Right renal pelvis (tissue), 4 donors: ENCODE results near the gene CELF4. TPM values are rescaled to one million over a fixed set of nuclear protein-coding genes. Genes with fewer than 3 reads are reported as not detected.
A peak's percentile ranks its signal among the peaks of the same experiment; 100 is the strongest.

Experiments
- DNase-seq, 4 donors: peaks; one replicate each; pipeline ENCODE4 v3.0.0-alpha.2; 2013; ENCODE audit warnings: low read depth in 4 of 4, low spot score in 3 of 4, missing footprints in 1 of 4
- polyA plus RNA-seq, 4 donors: library from polyadenylated mRNA; unstranded; fragments of 120-200 nt; gene quantifications; one replicate each; pipeline ENCODE4 v1.2.1, GENCODE V29; 2013; ENCODE audit not compliant: insufficient read length in 4 of 4

Gene CELF4
- polyA plus RNA-seq, 4 donors = 2.8 to 3.6 (median 3.0) TPM

GRCh38 chr18:37425222-37425621, 140.4 kb downstream of the CELF4 start:
- no peak for DNase-seq

GRCh38 chr18:37424507-37424906, 141.1 kb downstream of the CELF4 start:
- no peak for DNase-seq

GRCh38 chr18:37422596-37422995, 143.0 kb downstream of the CELF4 start:
- no peak for DNase-seq

GRCh38 chr18:37422116-37422515, 143.5 kb downstream of the CELF4 start:
- no peak for DNase-seq

- DNase-seq = no peak
Measured at GRCh38 chr18:37421341-37422077, 144.1 kb downstream of the CELF4 start.

DNA sequence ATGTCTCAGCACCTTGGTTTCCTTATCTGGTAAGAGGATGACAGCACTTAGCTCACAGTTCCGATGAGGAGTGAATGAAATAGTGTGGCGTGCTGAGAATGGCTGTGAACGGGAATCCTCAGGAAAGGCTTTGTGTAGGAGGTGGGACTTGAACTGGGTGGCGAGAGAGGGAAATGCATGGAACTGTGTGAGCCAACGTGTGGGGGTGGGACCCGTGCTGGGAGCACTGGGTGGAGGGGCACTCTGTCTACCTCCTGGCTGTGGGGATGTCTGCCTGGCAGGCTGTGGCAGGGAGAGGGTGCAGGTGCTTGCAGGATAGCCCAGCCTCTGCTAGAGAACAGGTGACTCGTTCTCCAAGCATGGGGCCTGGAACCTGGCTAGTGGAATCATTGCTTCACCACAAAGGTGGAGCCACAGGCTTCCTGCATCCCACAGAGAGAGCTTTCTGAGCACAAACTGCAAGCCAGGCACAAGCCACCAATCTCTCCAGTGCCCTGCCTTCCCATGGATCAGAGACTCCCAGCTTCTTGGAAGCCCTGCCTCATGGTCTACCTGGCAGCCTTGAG, 145.2 kb downstream of the CELF4 start:
- DNase-seq = no peak

DNA sequence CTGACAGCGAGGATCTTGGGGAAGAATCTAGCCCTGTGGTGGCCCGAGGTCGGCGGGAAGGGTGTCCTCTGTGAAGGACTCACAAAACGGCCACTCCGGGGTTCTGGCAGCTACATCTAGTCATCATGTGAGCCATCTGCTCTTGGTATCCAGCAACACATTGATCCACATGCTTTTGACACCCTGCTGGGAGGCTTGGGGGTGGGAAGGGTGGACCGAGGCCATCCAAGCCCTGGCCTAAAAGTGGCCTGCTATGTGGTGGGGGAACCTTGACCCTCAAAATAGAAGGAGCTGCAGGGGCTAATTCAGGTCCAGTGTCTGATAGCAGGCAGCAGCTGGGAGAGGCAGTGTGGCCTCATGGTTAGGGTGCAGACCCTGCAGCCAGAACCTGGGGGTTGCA, 145.7 kb downstream of the CELF4 start:
- DNase-seq = no peak

- DNase-seq = no peak
Measured at GRCh38 chr18:37419315-37419714, 146.3 kb downstream of the CELF4 start.

DNA sequence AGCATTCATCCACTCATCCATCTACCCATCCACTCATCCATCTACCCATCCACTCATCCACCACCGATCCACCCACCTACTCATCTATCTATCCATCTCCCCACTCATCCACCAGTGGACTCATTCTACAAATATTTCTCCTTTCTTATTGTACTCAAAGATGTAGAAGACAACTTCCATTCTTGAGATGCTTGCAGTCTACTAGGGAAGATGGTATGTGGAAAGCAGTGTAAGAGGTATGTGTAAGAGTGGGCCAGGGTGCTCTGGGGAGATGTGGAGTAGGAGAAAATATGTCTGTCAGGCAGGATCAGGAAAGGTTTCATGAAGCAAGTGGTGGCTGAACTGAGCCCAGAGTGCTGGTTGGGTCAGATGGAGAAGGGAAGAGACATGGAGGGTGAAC, 150.8 kb downstream of the CELF4 start:
- no peak for DNase-seq

GRCh38 chr18:37412829-37413228, 152.8 kb downstream of the CELF4 start:
- DNase-seq = no peak

GRCh38 chr18:37412333-37412732, 153.3 kb downstream of the CELF4 start:
- no peak for DNase-seq

DNA sequence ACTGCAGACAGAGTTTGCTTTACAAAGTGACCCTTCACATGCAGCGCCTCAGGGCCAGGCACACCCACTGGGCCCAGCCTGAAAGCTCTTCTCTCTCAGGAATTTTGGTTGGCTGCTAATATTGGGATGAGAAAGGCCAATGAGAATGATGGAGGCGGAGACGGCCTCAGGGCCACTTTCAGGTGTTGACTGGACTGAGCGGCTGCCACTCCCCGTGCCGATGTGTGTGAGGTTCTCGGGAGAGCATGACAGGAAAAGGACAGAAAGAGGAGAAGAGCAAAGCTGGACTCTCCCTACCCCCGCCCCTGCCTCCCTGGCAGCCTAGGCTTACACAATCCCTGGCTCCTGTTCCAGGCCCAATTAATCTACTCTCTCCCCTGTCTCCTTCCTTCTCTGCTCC, 155.7 kb downstream of the CELF4 start:
- no peak for DNase-seq

DNA sequence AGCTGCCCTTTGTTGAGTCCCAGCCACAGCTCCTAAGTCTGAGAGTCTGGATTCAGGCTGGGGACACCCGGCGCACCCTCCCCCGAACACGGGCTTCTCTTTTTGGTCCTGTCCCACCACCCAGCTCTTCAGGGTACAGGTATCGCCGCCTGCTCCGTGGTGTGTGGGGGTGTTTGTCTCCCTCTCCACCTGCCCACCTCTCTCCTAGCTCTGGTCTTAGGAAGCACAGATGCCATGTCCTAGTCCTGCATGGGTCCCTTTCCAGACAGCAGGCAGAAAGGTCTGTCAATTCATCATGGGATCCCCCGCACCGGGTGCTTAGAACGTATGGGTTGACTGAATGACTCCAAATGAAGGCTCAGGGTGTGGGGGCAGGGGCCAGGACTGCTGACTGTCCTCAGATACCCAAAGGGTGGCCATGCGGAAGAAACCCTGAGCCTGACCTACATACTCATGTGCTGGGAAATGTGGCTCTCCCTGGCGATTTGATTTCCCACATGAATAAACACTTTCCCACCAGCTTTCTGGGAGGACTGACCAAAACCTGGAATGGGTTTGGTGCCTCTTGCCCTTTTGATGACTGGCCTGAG, 156.8 kb downstream of the CELF4 start:
- DNase-seq = no peak

DNA sequence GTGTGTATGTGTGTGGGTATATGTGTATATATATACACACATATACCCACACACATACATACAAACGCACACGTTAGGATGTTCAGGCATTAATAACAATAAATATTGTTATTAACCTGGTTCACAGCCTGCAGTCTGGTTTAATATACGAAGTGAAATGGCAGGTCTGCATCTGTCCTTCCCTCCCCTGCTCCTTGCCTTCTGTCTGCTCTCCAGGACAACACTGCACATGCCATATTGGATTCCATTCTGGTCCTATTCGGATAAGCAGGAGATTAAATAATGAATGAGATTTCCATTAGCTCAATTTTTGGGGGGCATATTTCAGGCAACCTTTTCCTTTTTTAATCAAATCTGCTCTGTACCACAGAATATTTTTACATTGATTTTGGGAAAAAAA, 158.0 kb downstream of the CELF4 start:
- no peak for DNase-seq

GRCh38 chr18:37405772-37406171, 159.8 kb downstream of the CELF4 start:
- no peak for DNase-seq

- DNase-seq = no peak
Measured at GRCh38 chr18:37405229-37405628, 160.4 kb downstream of the CELF4 start.

DNA sequence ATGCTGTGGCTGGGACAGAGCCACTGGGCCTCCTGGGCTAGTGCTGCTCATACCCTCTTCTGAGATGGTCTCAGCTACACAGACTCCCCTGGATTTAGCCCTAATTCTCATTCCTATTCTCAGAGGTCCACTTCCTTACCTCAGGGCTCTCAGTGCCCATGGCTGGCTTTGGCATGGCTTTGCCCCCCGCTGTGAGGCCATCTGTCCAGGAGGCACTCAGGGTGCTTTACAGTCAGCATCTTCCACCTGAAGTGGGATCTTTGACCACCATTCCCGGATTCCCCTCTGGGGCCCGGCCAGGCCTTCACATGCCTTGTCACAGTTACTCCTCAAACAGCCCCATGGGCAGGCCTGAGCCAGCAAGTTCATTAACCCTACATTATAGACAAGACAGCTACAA, 161.8 kb downstream of the CELF4 start:
- DNase-seq = no peak

- DNase-seq = peak in 3 of 4 donors; percentile 44 to 54 (median 53)
Measured at GRCh38 chr18:37403100-37403781, 162.4 kb downstream of the CELF4 start.

GRCh38 chr18:37402735-37403099, 162.9 kb downstream of the CELF4 start:
- DNase-seq = no peak

- DNase-seq = no peak
Measured at GRCh38 chr18:37400802-37401201, 164.8 kb downstream of the CELF4 start.

- no peak for DNase-seq
Measured at GRCh38 chr18:37398248-37398920, 167.2 kb downstream of the CELF4 start.
